ENCODE measurements around the gene COLGALT1. TPM values are rescaled to one million over a fixed set of nuclear protein-coding genes. Genes with fewer than 3 reads are reported as not detected.

The COLGALT1 gene
- polyA plus RNA-seq, 3 donors = 66.8 to 176 (median 68.8) TPM

DNA sequence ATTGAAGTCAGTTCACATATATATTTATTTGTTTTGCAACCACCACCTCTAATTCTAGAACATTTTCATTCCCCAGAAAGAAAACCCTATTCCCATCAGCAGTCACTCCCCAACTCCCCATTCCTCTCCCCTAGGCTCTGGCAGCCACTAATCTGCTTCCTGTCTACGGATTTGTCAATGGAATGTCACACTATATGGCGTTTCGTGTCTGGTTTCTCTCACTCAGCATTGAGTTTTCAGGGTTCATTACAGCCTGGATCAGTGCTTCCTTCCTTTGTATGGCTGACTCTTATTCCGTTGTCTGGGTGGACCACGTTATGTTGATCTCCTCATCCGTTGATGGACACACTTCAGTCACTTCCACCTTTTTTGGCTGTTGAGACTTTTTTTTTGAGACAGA lies 9.3 kb downstream of the COLGALT1 start:
- H3K36me3 ChIP-seq (replicated peaks in 1 of 2; ENCODE audit: control insufficient read depth in 1 of 2, insufficient read depth in 2 of 2, low read length in 2 of 2) = peaks cover 63 to 86% of the 10 kb centered on the region in 2 donors
- no peaks in the 10 kb centered on the region for H3K9me3 ChIP-seq (replicated peaks in 1 of 2; ENCODE audit: control insufficient read depth in 1 of 2, insufficient read depth in 1 of 2, low read length in 2 of 2)
- 77% methylated on average over 6 of the region's 6 CpGs for WGBS (ENCODE audit: insufficient coverage)
- H3K4me2 ChIP-seq (replicated peaks; ENCODE audit: extremely low read depth, low read length, poor library complexity, severe bottlenecking) = no peak overlapping the region
- peak overlapping the region in 1 of 2 donors; percentile 51 for H3K27ac ChIP-seq (ENCODE audit: low read depth in 1 of 2, low read length in 2 of 2)
- H3K79me2 ChIP-seq (ENCODE audit: insufficient read depth, low read length) = peaks cover 62% of the 10 kb centered on the region
- no peak for TF ChIP-seq CTCF (IDR thresholded peaks at IDR 0.05)
- H3K27me3 ChIP-seq (ENCODE audit: control insufficient read depth in 2 of 2, insufficient read depth in 2 of 2, low read length in 2 of 2) = no peaks in the 10 kb centered on the region
- DNase-seq = no peak
- no peak overlapping the region for H3K4me3 ChIP-seq (replicated peaks in 1 of 3; ENCODE audit: low read depth in 2 of 3, low read length in 3 of 3)
- H2AFZ ChIP-seq (ENCODE audit: insufficient read depth, low read depth, low read length, poor library complexity, severe bottlenecking) = no peak overlapping the region
- peaks cover 31% of the 10 kb centered on the region for H4K20me1 ChIP-seq (ENCODE audit: insufficient read depth, low read length)
- peaks cover 0 to 4% (median 1%) of the 10 kb centered on the region in 3 donors for H3K27me3 Mint-ChIP-seq (ENCODE audit: low read depth in 3 of 3)
- peaks cover 35 to 36% of the 10 kb centered on the region in 2 donors for H3K4me1 ChIP-seq (ENCODE audit: control insufficient read depth in 1 of 2, insufficient read depth in 2 of 2, low read length in 2 of 2)
- peaks cover 0 to 2% (median 0%) of the 10 kb centered on the region in 7 donors for H3K9me3 Mint-ChIP-seq
- peaks cover 71 to 88% of the 10 kb centered on the region in 2 donors for H3K36me3 Mint-ChIP-seq
- peak overlapping the region in 6 of 7 donors; percentile 7 to 84 (median 48) for H3K27ac Mint-ChIP-seq
- intact Hi-C loops (cut with micrococcal nuclease) = no loop called here
- H3K4me1 Mint-ChIP-seq = peaks cover 32% of the 10 kb centered on the region
- no peak overlapping the region for H3K4me3 Mint-ChIP-seq
- no peak overlapping the region for H3K9ac ChIP-seq (ENCODE audit: insufficient read depth, low read length, poor library complexity, severe bottlenecking)

- H3K27me3 Mint-ChIP-seq (ENCODE audit: low read depth in 3 of 3) = no peaks in the 10 kb centered on the region
- no peaks in the 10 kb centered on the region for H3K9me3 Mint-ChIP-seq
- Histone ChIP-seq H3K36me3 (replicated peaks in 1 of 2; ENCODE audit: control insufficient read depth in 1 of 2, insufficient read depth in 2 of 2, low read length in 2 of 2) (peaks cover 70 to 85% of the 10 kb centered on the region in 2 donors), H2AFZ (ENCODE audit: insufficient read depth, low read depth, low read length, poor library complexity, severe bottlenecking) (no peak overlapping the region), H3K4me1 (ENCODE audit: control insufficient read depth in 1 of 2, insufficient read depth in 2 of 2, low read length in 2 of 2) (peaks cover 27 to 28% of the 10 kb centered on the region in 2 donors), H3K9ac (ENCODE audit: insufficient read depth, low read length, poor library complexity, severe bottlenecking) (no peak overlapping the region), H3K27me3 (ENCODE audit: control insufficient read depth in 2 of 2, insufficient read depth in 2 of 2, low read length in 2 of 2) (no peaks in the 10 kb centered on the region), H3K79me2 (ENCODE audit: insufficient read depth, low read length) (peaks cover 57% of the 10 kb centered on the region), H3K4me2 (replicated peaks; ENCODE audit: extremely low read depth, low read length, poor library complexity, severe bottlenecking) (no peak overlapping the region), H3K9me3 (replicated peaks in 1 of 2; ENCODE audit: control insufficient read depth in 1 of 2, insufficient read depth in 1 of 2, low read length in 2 of 2) (no peaks in the 10 kb centered on the region), H3K27ac (ENCODE audit: low read depth in 1 of 2, low read length in 2 of 2) (peak overlapping the region; percentile 7 to 33), H4K20me1 (ENCODE audit: insufficient read depth, low read length) (peaks cover 31% of the 10 kb centered on the region), H3K4me3 (replicated peaks in 1 of 3; ENCODE audit: low read depth in 2 of 3, low read length in 3 of 3) (no peak overlapping the region)
- H3K36me3 Mint-ChIP-seq = peaks cover 66 to 87% of the 10 kb centered on the region in 2 donors
- H3K4me3 Mint-ChIP-seq = no peak overlapping the region
- H3K27ac Mint-ChIP-seq = peak overlapping the region; percentile 25 to 85 (median 73)
- no peak for TF ChIP-seq CTCF (IDR thresholded peaks at IDR 0.05)
- intact Hi-C loops (cut with micrococcal nuclease) = no loop called here
- H3K4me1 Mint-ChIP-seq = peaks cover 24% of the 10 kb centered on the region
- no peak for DNase-seq
- WGBS (ENCODE audit: insufficient coverage) = 100% methylated on average over 1 of the region's 3 CpGs
These were observed 10.2 kb downstream of the COLGALT1 start for GRCh38 chr19:17565611-17566010.

Data from CD14-positive monocyte (primary cell).